Measurements from ENCODE around the gene AMDHD1.

The AMDHD1 gene

DNA sequence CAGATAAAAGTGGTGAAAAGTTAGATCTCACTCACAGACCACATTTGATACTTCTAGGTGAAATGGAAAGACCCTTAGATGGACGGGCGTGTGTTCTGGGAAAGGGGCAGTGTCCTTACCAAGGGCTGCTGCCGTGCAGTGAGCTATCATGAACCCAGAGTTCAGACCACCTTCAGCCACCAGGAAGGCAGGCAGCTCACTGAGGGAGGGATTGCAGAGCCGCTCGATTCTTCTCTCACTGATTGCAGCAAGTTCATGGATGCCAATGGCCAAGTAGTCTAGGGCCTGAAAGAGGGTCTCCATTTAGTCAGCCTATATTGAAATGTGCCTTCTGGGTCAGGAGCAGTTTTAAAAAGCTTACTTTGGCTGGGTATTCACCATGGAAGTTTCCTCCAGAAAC lies 37.3 kb downstream of the AMDHD1 start:
- H3K4me3 ChIP-seq (replicated peaks; ENCODE audit: low read depth, low read length) = no peak overlapping the region
- TF ChIP-seq CTCF (IDR thresholded peaks at IDR 0.05; ENCODE audit: low read depth, low read length, missing control alignments) = no peak
- no peak for DNase-seq (ENCODE audit: extremely low read depth, low read depth)

- no peak overlapping the region for H3K4me3 ChIP-seq (replicated peaks; ENCODE audit: low read depth, low read length)
- no peak for DNase-seq (ENCODE audit: extremely low read depth, low read depth)
- TF ChIP-seq CTCF (IDR thresholded peaks at IDR 0.05; ENCODE audit: low read depth, low read length, missing control alignments) = no peak
These were observed 39.5 kb downstream of the AMDHD1 start for GRCh38 chr12:95982602-95983001.

DNA sequence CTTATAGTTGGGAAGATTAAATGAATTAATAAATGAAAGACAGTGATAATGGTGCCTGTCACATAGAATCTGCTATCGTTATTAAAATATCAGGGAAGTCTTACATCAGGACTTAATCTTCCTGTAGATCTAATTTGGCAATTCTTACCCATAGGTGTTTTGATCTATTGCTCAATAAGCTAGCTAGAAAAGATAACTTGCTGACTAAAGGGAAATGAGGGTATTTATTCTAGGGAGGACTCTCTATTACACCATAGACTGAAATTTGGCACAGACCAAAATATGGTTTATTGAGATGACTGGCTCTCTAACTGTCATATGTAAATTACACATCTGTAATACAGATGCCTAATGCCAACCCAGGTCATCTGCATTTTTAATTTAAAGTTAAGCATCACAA lies 41.6 kb downstream of the AMDHD1 start:
- no peak for TF ChIP-seq CTCF (IDR thresholded peaks at IDR 0.05; ENCODE audit: low read depth, low read length, missing control alignments)
- DNase-seq (ENCODE audit: extremely low read depth, low read depth) = no peak
- no peak overlapping the region for H3K4me3 ChIP-seq (replicated peaks; ENCODE audit: low read depth, low read length)

DNA sequence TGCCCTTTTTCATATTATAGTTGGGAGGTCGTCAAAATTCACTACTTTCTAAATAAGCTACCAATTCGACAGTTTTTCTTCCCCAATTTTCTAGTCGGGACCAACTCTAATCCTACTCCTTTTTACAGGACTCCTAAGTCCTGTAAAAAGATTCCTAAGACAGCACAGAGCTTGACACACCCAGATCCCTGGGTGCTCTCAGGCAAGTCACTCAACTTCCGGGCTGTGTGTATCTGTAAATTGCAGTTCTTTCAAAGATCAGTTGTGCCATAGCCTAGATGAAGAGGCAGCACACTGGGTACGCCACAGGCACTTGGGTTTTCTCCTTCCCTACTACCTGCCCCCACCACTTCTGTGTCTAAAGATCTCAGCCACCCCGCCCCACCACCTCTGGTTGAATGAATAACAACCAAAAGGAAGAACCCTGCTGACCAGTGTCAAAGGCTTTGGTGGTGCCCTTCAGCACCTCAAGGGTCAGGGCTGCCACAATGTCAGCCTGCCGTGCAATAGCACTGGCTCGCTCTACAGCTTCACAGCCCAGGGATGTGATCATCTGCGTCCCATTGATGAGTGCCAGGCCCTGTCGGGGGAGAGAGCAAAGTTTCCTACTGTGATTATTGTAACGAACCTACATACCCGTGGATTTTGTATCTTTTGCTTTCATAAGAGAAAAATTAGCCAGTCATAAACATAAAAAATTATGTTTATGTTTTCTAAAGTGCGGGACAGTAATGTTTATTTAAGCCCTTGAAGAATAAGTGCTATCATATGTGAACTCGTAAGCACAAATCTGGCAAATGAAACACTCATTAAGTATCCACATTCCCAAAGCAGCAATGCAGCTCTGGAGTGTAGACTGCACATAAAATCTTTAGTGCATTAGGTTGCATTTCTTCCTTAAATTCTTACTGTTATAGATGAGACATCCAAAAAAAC lies 43.8 kb downstream of the AMDHD1 start:
- TF ChIP-seq CTCF (IDR thresholded peaks at IDR 0.05; ENCODE audit: low read depth, low read length, missing control alignments) = no peak
- no peak overlapping the region for H3K4me3 ChIP-seq (replicated peaks; ENCODE audit: low read depth, low read length)
- no peak for DNase-seq (ENCODE audit: extremely low read depth, low read depth)

GRCh38 chr12:95988506-95989275 lies 45.6 kb downstream of the AMDHD1 start:
- DNase-seq (ENCODE audit: extremely low read depth, low read depth) = no peak
- TF ChIP-seq CTCF (IDR thresholded peaks at IDR 0.05; ENCODE audit: low read depth, low read length, missing control alignments) = no peak
- H3K4me3 ChIP-seq (replicated peaks; ENCODE audit: low read depth, low read length) = no peak overlapping the region

DNA sequence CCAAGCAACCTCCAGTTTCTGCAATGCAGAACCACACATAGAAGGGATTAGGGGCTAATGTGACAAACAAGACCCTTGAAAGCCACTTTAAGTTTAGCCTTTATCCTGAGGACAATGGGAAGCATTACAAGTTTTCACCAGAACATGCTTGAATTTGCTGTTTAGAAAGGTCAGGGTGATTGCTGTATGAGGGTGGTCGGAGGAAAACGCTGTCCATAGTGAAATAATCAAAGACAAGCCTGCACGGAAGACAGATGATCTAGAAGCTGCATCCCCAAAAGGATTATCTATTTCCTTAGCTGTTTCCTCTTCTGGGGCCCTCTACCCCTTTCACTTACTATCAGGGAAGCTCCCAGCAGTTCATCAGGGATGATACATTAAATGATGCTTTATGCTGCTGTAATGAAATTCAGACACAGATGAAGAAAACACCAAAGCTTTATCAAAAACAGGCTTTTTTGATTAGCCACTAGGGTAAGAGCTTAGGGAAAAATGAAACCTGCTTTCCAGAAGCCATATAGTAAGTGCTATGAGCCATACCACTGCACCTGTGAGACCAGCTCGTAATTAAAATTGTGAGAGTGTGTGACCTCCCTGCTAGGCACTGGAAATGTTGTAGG lies 46.5 kb downstream of the AMDHD1 start:
- no peak overlapping the region for H3K4me3 ChIP-seq (replicated peaks; ENCODE audit: low read depth, low read length)
- TF ChIP-seq CTCF (IDR thresholded peaks at IDR 0.05; ENCODE audit: low read depth, low read length, missing control alignments) = no peak
- DNase-seq (ENCODE audit: extremely low read depth, low read depth) = no peak

Data from HFF-Myc (cell line).